Stimulated activated CD4-positive, alpha-beta T cell treated with anti-CD3 and anti-CD28 coated beads, Interleukin-4, amount 100 ng/mL, for 4 hours (primary cell): ENCODE data around the gene LMO3.
"Not testable (repeated sequence)": the region's sequence is repeated elsewhere in the genome, so short reads cannot be mapped to it uniquely, and the experiment has no call there.

Source experiments
- DNase-seq, 2 experiments: peaks; one replicate each; pipeline ENCODE4 v3.0.0-alpha.2; 2020

The LMO3 gene

DNA sequence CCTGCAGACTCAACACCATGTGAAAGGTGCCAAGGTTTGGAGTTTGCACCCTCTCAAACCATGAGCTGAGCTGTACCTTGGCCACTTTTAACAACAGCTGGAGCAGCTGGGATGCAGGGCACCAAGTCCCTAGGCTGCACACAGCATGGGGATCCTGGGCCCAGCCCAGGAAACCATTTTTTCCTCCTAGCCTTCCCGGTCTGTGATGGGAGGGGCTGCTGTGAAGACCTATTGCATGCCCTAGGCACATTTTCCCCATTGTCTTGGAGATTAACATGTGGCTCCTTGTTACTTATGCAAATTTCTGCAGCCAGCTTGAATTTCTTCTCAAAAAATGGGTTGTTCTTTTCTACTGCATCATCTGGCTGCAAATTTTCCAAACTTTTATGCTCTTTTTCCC is 68.3 kb downstream of the LMO3 start:
- not testable (repeated sequence) for DNase-seq

GRCh38 chr12:16531621-16532020 is 74.3 kb downstream of the LMO3 start:
- no peak for DNase-seq

GRCh38 chr12:16530268-16530850 is 75.6 kb downstream of the LMO3 start:
- DNase-seq = no peak

GRCh38 chr12:16526693-16527092 is 79.3 kb downstream of the LMO3 start:
- DNase-seq = no peak

- no peak for DNase-seq
These were observed 81.6 kb downstream of the LMO3 start for GRCh38 chr12:16524378-16524777.

- no peak for DNase-seq
These were observed 82.0 kb downstream of the LMO3 start for GRCh38 chr12:16523951-16524331.

- DNase-seq = no peak
These were observed 82.5 kb downstream of the LMO3 start for GRCh38 chr12:16523284-16523950.

DNA sequence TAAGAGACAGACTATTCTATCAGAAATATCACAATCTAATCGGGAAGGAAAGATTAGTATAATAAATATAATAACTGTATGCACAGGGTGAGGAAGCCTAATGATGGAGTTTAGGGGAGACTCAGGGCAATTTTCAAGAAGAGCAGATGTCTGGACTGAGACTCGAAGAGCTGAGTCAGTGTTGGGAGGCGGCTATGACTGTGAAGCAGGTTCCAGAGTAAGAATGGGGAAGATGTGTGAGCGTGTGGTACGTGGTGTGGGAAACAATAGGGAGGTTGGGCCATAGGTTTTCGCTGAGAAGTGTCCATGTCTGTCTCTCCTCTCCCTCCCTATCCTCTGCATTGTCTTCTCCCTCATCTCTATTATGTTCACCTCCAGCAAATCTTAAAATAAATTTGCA is 85.6 kb downstream of the LMO3 start:
- no peak for DNase-seq

- DNase-seq = no peak
These were observed 90.3 kb downstream of the LMO3 start for GRCh38 chr12:16515666-16516065.

DNA sequence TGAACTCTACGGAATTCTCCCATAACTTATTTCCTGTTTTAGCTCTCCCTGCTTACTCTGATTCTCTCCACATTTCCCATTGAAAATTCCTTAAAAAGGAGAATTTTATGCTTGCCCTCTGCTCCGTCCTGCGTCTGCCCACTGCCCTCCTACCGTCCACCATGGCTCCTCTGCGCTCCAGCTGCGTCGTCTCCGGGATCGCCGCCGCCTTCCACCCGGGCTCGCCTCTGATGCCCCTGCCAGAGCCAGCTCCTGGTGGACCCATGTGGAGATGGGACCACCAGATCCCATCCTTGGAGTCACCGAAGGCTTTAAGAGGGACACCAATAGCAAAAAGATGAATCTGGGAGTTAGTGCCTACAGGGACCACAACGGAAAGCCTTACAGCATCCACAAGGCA is 92.7 kb downstream of the LMO3 start:
- DNase-seq = no peak

DNA sequence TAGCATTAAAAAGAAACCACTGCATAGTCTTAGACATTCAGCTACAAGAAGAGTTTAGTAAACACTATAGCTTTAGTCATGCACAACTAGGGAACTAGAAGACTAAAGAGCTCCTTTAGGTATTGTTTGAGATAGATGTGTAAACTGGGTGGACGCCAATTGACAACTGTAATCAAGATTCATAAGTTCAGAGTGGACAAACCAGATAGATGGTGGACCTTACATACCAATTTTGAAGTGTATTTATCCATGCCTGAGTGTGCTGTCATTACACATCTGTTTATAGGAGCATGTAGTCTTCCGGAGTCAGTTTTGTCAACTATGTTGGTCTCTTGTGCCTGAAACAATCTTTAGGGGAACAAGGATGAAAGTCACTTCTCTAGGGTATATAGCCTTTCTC is 96.6 kb downstream of the LMO3 start:
- no peak for DNase-seq

- no peak for DNase-seq
These were observed 99.6 kb downstream of the LMO3 start for GRCh38 chr12:16506394-16506793.

- no peak for DNase-seq
These were observed 101.8 kb downstream of the LMO3 start for GRCh38 chr12:16504200-16504599.

GRCh38 chr12:16499611-16500010 is 106.4 kb downstream of the LMO3 start:
- DNase-seq = no peak
